Stimulated activated memory B cell treated with anti-CD40 and anti-IgM and Interleukin-4, amounts not matched to agents 10 μg/mL and 1 μg/mL and 100 μg/mL, for 72 hours (primary cell): Measurements from ENCODE around the gene CLCN6.

Source experiments
- ATAC-seq: fragments of 150-1000 bp; cut with Tn5 transposase; 2 replicates; pipeline ENCODE4 v1.10.0; 2021
- H3K27ac Mint-ChIP-seq: one replicate; pipeline ENCODE4 v1.8.0; 2022; ENCODE audit warnings: mild to moderate bottlenecking, mixed read lengths
- H3K27me3 Mint-ChIP-seq: one replicate; pipeline ENCODE4 v1.8.0; 2022; ENCODE audit warnings: mixed read lengths
- H3K36me3 Mint-ChIP-seq: one replicate; pipeline ENCODE4 v1.8.0; 2022; ENCODE audit warnings: mixed read lengths
- H3K4me1 Mint-ChIP-seq: one replicate; pipeline ENCODE4 v1.8.0; 2022; ENCODE audit warnings: mixed read lengths
- H3K4me3 Mint-ChIP-seq: one replicate; pipeline ENCODE4 v1.8.0; 2022; ENCODE audit warnings: mild to moderate bottlenecking, moderate library complexity, mixed read lengths
- H3K9me3 Mint-ChIP-seq: one replicate; pipeline ENCODE4 v1.8.0; 2022; ENCODE audit warnings: mixed read lengths

The CLCN6 gene

GRCh38 chr1:11845641-11846335 is 39.8 kb downstream of the CLCN6 start:
- no peak overlapping the region for H3K4me3 Mint-ChIP-seq
- H3K27me3 Mint-ChIP-seq = no peaks in the 10 kb centered on the region
- ATAC-seq = no peak
- peaks cover 24% of the 10 kb centered on the region for H3K4me1 Mint-ChIP-seq
- no peak overlapping the region for H3K27ac Mint-ChIP-seq
- H3K36me3 Mint-ChIP-seq = peaks cover 63% of the 10 kb centered on the region
- H3K9me3 Mint-ChIP-seq = no peaks in the 10 kb centered on the region

- no peak for ATAC-seq
- Mint-ChIP-seq H3K27me3 (no peaks in the 10 kb centered on the region), H3K4me1 (peaks cover 14% of the 10 kb centered on the region), H3K27ac (no peak within 1 kb of the TSS), H3K36me3 (peaks cover 44% of the 10 kb centered on the region), H3K9me3 (no peaks in the 10 kb centered on the region), H3K4me3 (no peak within 1 kb of the TSS)
Observed at GRCh38 chr1:11847667-11848372, 41.8 kb downstream of the CLCN6 start, which contains the start of gene NPPA. NPPA (minus strand) TSS chr1:11847783; CDS start chr1:11847684, 99 bp downstream.

- Mint-ChIP-seq H3K9me3 (no peaks in the 10 kb centered on the region), H3K27ac (no peak overlapping the region), H3K4me3 (no peak overlapping the region), H3K27me3 (no peaks in the 10 kb centered on the region), H3K36me3 (peaks cover 39% of the 10 kb centered on the region), H3K4me1 (peaks cover 9% of the 10 kb centered on the region)
- no peak for ATAC-seq
Observed at GRCh38 chr1:11848373-11848700, 42.3 kb downstream of the CLCN6 start.

- peaks cover 11% of the 10 kb centered on the region for H3K27me3 Mint-ChIP-seq
- H3K4me3 Mint-ChIP-seq = no peak overlapping the region
- no peak for ATAC-seq
Observed at GRCh38 chr1:11850156-11850555, 44.2 kb downstream of the CLCN6 start.

GRCh38 chr1:11851180-11851579 is 45.2 kb downstream of the CLCN6 start:
- no peak overlapping the region for H3K4me3 Mint-ChIP-seq
- peaks cover 8% of the 10 kb centered on the region for H3K4me1 Mint-ChIP-seq
- ATAC-seq = no peak
- H3K9me3 Mint-ChIP-seq = no peaks in the 10 kb centered on the region
- no peak overlapping the region for H3K27ac Mint-ChIP-seq
- H3K36me3 Mint-ChIP-seq = peaks cover 19% of the 10 kb centered on the region
- peaks cover 12% of the 10 kb centered on the region for H3K27me3 Mint-ChIP-seq

More at GRCh38 chr1:11850156-11850555, 44.2 kb downstream of the CLCN6 start:
- peaks cover 24% of the 10 kb centered on the region for H3K36me3 Mint-ChIP-seq
- no peaks in the 10 kb centered on the region for H3K9me3 Mint-ChIP-seq
- no peak overlapping the region for H3K27ac Mint-ChIP-seq
- H3K4me1 Mint-ChIP-seq = peaks cover 8% of the 10 kb centered on the region

GRCh38 chr1:11854519-11854918 is 48.5 kb downstream of the CLCN6 start:
- Mint-ChIP-seq H3K27ac (no peak overlapping the region), H3K9me3 (no peaks in the 10 kb centered on the region), H3K4me1 (peaks cover 8% of the 10 kb centered on the region), H3K36me3 (no peaks in the 10 kb centered on the region), H3K4me3 (no peak overlapping the region), H3K27me3 (peaks cover 41% of the 10 kb centered on the region)
- ATAC-seq = no peak

GRCh38 chr1:11855430-11855829 is 49.4 kb downstream of the CLCN6 start:
- H3K9me3 Mint-ChIP-seq = no peaks in the 10 kb centered on the region
- no peak overlapping the region for H3K4me3 Mint-ChIP-seq
- H3K4me1 Mint-ChIP-seq = peaks cover 8% of the 10 kb centered on the region
- no peak for ATAC-seq
- peaks cover 50% of the 10 kb centered on the region for H3K27me3 Mint-ChIP-seq
- H3K27ac Mint-ChIP-seq = no peak overlapping the region
- H3K36me3 Mint-ChIP-seq = no peaks in the 10 kb centered on the region

GRCh38 chr1:11856698-11857097 is 50.7 kb downstream of the CLCN6 start:
- Mint-ChIP-seq H3K36me3 (no peaks in the 10 kb centered on the region), H3K27ac (no peak overlapping the region), H3K9me3 (no peaks in the 10 kb centered on the region), H3K4me3 (no peak overlapping the region), H3K27me3 (peaks cover 63% of the 10 kb centered on the region), H3K4me1 (peaks cover 2% of the 10 kb centered on the region)
- ATAC-seq = no peak

- no peak for ATAC-seq
- Mint-ChIP-seq H3K27ac (no peak overlapping the region), H3K4me1 (no peaks in the 10 kb centered on the region), H3K36me3 (no peaks in the 10 kb centered on the region), H3K27me3 (peaks cover 69% of the 10 kb centered on the region), H3K9me3 (no peaks in the 10 kb centered on the region), H3K4me3 (no peak overlapping the region)
Observed at GRCh38 chr1:11857164-11857851, 51.3 kb downstream of the CLCN6 start.

GRCh38 chr1:11858158-11858557 is 52.2 kb downstream of the CLCN6 start:
- H3K27ac Mint-ChIP-seq = no peak overlapping the region
- no peak overlapping the region for H3K4me3 Mint-ChIP-seq
- H3K27me3 Mint-ChIP-seq = peaks cover 78% of the 10 kb centered on the region
- ATAC-seq = no peak
- no peaks in the 10 kb centered on the region for H3K4me1 Mint-ChIP-seq
- no peaks in the 10 kb centered on the region for H3K36me3 Mint-ChIP-seq
- H3K9me3 Mint-ChIP-seq = no peaks in the 10 kb centered on the region

- ATAC-seq = no peak
- Mint-ChIP-seq H3K27ac (no peak within 1 kb of the TSS), H3K27me3 (peaks cover 79% of the 10 kb centered on the region), H3K4me1 (no peaks in the 10 kb centered on the region), H3K4me3 (no peak within 1 kb of the TSS), H3K36me3 (no peaks in the 10 kb centered on the region), H3K9me3 (no peaks in the 10 kb centered on the region)
Observed at GRCh38 chr1:11858613-11858967, 52.6 kb downstream of the CLCN6 start, which contains the start of gene NPPB. NPPB (minus strand) TSS chr1:11858945; CDS start chr1:11858833, 112 bp downstream.

GRCh38 chr1:11858968-11859871 is 53.2 kb downstream of the CLCN6 start:
- peak; percentile 64 for ATAC-seq
- H3K9me3 Mint-ChIP-seq = no peaks in the 10 kb centered on the region
- no peak overlapping the region for H3K27ac Mint-ChIP-seq
- no peak overlapping the region for H3K4me3 Mint-ChIP-seq
- no peaks in the 10 kb centered on the region for H3K36me3 Mint-ChIP-seq
- H3K27me3 Mint-ChIP-seq = peaks cover 75% of the 10 kb centered on the region
- H3K4me1 Mint-ChIP-seq = no peaks in the 10 kb centered on the region

- Mint-ChIP-seq H3K9me3 (no peaks in the 10 kb centered on the region), H3K27me3 (peaks cover 68% of the 10 kb centered on the region), H3K27ac (no peak overlapping the region), H3K4me3 (no peak overlapping the region), H3K4me1 (no peaks in the 10 kb centered on the region), H3K36me3 (no peaks in the 10 kb centered on the region)
- ATAC-seq = no peak
Observed at GRCh38 chr1:11860083-11860482, 54.1 kb downstream of the CLCN6 start.

- H3K4me1 Mint-ChIP-seq = no peaks in the 10 kb centered on the region
- ATAC-seq = no peak
- no peaks in the 10 kb centered on the region for H3K9me3 Mint-ChIP-seq
- H3K36me3 Mint-ChIP-seq = no peaks in the 10 kb centered on the region
- H3K27ac Mint-ChIP-seq = no peak overlapping the region
- peaks cover 68% of the 10 kb centered on the region for H3K27me3 Mint-ChIP-seq
- H3K4me3 Mint-ChIP-seq = no peak overlapping the region
Observed at GRCh38 chr1:11860587-11860986, 54.6 kb downstream of the CLCN6 start.

- H3K4me1 Mint-ChIP-seq = no peaks in the 10 kb centered on the region
- H3K27me3 Mint-ChIP-seq = peaks cover 62% of the 10 kb centered on the region
- no peak for ATAC-seq
Observed at GRCh38 chr1:11862890-11863289, 56.9 kb downstream of the CLCN6 start.

More at GRCh38 chr1:11862890-11863289, 56.9 kb downstream of the CLCN6 start:
- Mint-ChIP-seq H3K36me3 (no peaks in the 10 kb centered on the region), H3K4me3 (no peak overlapping the region), H3K9me3 (no peaks in the 10 kb centered on the region), H3K27ac (no peak overlapping the region)
